IgD-negative memory B cell (primary cell): Measurements from ENCODE around the gene MYH7. TPM values are rescaled to one million over a fixed set of nuclear protein-coding genes. Genes with fewer than 3 reads are reported as not detected.
"Not testable (repeated sequence)": the region's sequence is repeated elsewhere in the genome, so short reads cannot be mapped to it uniquely, and the experiment has no call there.

ENCODE experiments used
- H3K27ac Mint-ChIP-seq, 3 donors: one replicate each; pipeline ENCODE4 v1.8.0; 2020 to 2022; ENCODE audit warnings: mild to moderate bottlenecking in 3 of 3, mixed read lengths in 3 of 3, moderate library complexity in 1 of 3
- H3K27me3 Mint-ChIP-seq: one replicate; pipeline ENCODE4 v1.8.0; 2021; ENCODE audit warnings: mixed read lengths
- H3K36me3 Mint-ChIP-seq: one replicate; pipeline ENCODE4 v1.8.0; 2020; ENCODE audit warnings: mild to moderate bottlenecking, mixed read lengths
- H3K4me1 Mint-ChIP-seq, 3 donors: one replicate each; pipeline ENCODE4 v1.8.0; 2020 to 2022; ENCODE audit warnings: mixed read lengths in 3 of 3, mild to moderate bottlenecking in 1 of 3
- H3K4me3 Mint-ChIP-seq, 4 donors: one replicate each; pipeline ENCODE4 v1.8.0; 2020 to 2022; ENCODE audit warnings: mild to moderate bottlenecking in 4 of 4, mixed read lengths in 4 of 4, moderate library complexity in 3 of 4
- H3K9me3 Mint-ChIP-seq, 3 donors: one replicate each; pipeline ENCODE4 v1.8.0; 2020 to 2021; ENCODE audit warnings: mixed read lengths in 3 of 3, mild to moderate bottlenecking in 1 of 3
- polyA plus RNA-seq: library from polyadenylated mRNA; unstranded; fragments of 300-500 nt; fragmentation: Illumina TruSeq; gene quantifications from one replicate; pipeline ENCODE4 v1.2.3, GENCODE V29; 2021

MYH7 gene
- polyA plus RNA-seq, 1 donor from 2014 or later = not detected

DNA sequence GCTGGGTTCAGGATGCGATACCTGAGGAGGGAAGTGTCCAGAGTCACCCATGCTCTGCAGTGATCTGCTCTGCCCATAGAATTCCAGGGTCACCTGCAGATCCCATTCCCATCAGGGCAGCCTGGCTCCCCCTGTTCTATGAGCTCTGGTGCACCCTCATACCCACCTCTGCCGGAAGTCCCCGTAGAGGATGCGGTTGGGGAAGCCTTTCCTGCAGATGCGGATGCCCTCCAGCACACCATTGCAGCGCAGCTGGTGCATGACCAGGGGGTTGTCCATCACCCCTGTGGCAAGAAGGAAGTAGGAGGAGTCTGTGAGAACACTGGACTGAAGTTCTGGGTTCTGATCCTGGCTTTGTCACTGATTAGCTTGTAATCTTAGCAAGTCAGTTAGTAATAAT, 9.7 kb downstream of the MYH7 start:
- H3K27ac Mint-ChIP-seq, H3K36me3 Mint-ChIP-seq, H3K4me1 Mint-ChIP-seq, H3K9me3 Mint-ChIP-seq, H3K27me3 Mint-ChIP-seq: not testable (repeated sequence)
- peak overlapping the region in 1 of 4 donors; percentile 28 for H3K4me3 Mint-ChIP-seq

DNA sequence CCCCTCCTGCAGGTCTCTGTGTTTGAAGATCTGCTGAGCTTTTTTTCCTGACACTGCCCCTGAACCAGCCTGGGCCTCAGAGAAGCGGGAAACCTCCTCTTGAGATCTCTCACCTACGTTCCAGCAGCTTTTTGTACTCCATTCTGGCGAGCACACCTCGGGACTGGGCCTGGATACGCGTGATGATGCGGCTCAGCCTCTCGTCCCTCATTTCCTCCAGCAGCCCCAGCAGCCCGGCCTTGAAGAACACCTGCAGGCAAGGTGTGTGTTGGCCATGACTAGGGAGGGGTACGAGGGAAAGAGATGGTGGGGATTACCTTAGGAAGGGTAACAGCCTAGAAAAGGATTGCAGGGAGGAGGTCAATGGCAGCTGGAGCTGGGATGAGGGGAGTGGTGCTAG, 10.3 kb downstream of the MYH7 start:
- no peak overlapping the region for H3K4me3 Mint-ChIP-seq

DNA sequence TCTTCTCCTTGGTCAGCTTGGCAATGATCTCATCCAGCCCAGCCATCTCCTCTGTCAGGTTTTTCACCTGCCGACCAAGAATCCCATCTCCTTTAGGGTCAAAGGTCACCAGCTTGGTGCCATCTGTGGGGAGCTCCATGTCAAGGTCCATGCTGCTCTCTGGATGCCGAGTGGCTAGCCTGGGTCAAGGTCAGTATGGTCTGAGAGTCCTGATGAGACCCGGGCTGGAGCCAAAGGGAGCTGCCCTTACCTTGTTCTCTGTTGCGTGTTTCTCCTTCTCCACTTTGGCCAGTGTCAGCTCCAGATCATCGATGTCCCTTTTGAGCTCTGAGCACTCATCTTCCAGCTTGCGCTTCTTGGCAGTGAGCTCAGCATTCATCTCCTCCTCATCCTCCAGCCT, 11.8 kb downstream of the MYH7 start:
- H3K27me3 Mint-ChIP-seq = peaks cover 11% of the 10 kb centered on the region
- H3K4me1 Mint-ChIP-seq = peaks cover 0 to 3% (median 0%) of the 10 kb centered on the region in 3 donors
- peak overlapping the region in 1 of 4 donors; percentile 17 for H3K4me3 Mint-ChIP-seq
- no peaks in the 10 kb centered on the region for H3K36me3 Mint-ChIP-seq
- peak overlapping the region in 1 of 3 donors; percentile 53 for H3K27ac Mint-ChIP-seq
- H3K9me3 Mint-ChIP-seq = no peaks in the 10 kb centered on the region

More for the DNA sequence above, 10.3 kb downstream of the MYH7 start:
- Mint-ChIP-seq H3K36me3 (no peaks in the 10 kb centered on the region), H3K27ac (no peak overlapping the region), H3K27me3 (peaks cover 6% of the 10 kb centered on the region), H3K4me1 (peaks cover 0 to 3% (median 0%) of the 10 kb centered on the region in 3 donors), H3K9me3 (no peaks in the 10 kb centered on the region)

DNA sequence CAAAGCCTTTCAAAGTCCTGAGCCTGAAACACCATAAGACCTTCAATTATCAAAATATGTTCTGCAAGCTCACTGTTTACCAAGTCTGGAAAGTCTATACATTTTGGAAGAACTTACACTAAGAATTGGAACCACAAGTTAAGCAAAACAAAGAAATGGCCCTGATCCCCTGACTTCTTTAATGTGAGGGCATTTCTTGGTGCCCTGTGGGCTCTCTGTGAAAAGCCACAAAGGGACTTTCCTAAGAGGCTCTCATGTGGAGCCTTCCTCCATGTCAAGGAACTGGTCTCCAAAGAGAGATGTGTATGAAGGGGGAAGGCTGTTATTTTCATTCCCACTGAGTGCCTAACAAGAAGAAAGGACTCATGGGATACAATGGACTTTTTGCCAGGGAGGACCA, 13.9 kb downstream of the MYH7 start:
- Mint-ChIP-seq H3K27ac (no peak overlapping the region), H3K4me1 (peaks cover 0 to 4% (median 0%) of the 10 kb centered on the region in 3 donors), H3K4me3 (no peak overlapping the region), H3K9me3 (no peaks in the 10 kb centered on the region), H3K36me3 (no peaks in the 10 kb centered on the region), H3K27me3 (peaks cover 17% of the 10 kb centered on the region)

DNA sequence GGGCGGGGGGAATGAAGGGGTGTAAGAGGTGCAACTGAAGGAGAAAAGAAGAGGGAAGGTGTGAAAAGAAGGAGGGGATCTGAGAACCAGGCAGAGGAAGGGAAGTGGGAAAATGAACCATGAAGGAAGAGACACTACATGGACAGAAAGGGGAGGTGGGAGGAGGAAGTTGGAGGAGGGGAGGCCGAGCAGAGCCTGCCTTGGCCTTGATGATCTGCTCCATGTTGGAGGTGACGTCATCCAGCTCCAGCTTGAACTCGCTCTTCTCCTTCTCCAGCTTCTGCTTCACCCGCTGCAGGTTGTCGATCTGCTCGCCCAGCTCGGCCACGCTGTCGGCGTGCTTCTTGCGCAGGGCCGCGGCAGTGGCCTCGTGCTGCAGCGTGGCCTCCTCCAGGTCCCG, 15.8 kb downstream of the MYH7 start:
- H3K36me3 Mint-ChIP-seq, H3K27ac Mint-ChIP-seq, H3K4me3 Mint-ChIP-seq, H3K4me1 Mint-ChIP-seq, H3K9me3 Mint-ChIP-seq: not testable (repeated sequence)
- H3K27me3 Mint-ChIP-seq = peaks cover 20% of the 10 kb centered on the region

GRCh38 chr14:23418021-23418420, 17.4 kb downstream of the MYH7 start:
- H3K4me1 Mint-ChIP-seq = peaks cover 0 to 1% (median 0%) of the 10 kb centered on the region in 3 donors
- no peak overlapping the region for H3K27ac Mint-ChIP-seq
- H3K27me3 Mint-ChIP-seq = peaks cover 20% of the 10 kb centered on the region
- H3K9me3 Mint-ChIP-seq = peaks cover 0 to 2% (median 0%) of the 10 kb centered on the region in 3 donors
- H3K4me3 Mint-ChIP-seq = no peak overlapping the region
- H3K36me3 Mint-ChIP-seq = no peaks in the 10 kb centered on the region

- H3K4me3 Mint-ChIP-seq, H3K27ac Mint-ChIP-seq, H3K4me1 Mint-ChIP-seq, H3K36me3 Mint-ChIP-seq, H3K9me3 Mint-ChIP-seq: not testable (repeated sequence)
- peaks cover 20% of the 10 kb centered on the region for H3K27me3 Mint-ChIP-seq
Measured at GRCh38 chr14:23417269-23417668, 18.2 kb downstream of the MYH7 start.

DNA sequence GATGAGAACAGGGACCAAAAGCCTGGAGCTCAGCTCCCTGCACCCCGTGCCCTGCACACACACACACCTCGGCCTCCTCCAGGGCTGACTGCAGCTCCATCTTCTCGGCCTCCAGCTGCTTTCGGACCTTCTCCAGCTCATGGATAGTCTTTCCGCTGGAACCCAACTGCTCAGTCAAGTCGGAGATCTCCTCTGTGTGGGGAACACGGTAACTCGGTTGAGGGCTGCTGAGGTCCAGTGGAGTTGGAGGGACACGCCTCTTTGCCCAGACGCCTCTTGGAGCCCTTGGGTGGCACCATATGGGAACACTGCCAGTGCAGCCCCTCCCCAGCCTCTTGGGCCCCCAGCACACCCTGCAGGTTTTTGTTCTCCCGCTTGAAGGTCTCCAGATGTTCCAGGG, 18.7 kb downstream of the MYH7 start:
- Mint-ChIP-seq H3K9me3 (peaks cover 0 to 2% (median 0%) of the 10 kb centered on the region in 3 donors), H3K4me1 (peaks cover 0 to 1% (median 0%) of the 10 kb centered on the region in 3 donors), H3K27ac (no peak overlapping the region), H3K4me3 (no peak overlapping the region), H3K36me3 (no peaks in the 10 kb centered on the region), H3K27me3 (peaks cover 21% of the 10 kb centered on the region)

DNA sequence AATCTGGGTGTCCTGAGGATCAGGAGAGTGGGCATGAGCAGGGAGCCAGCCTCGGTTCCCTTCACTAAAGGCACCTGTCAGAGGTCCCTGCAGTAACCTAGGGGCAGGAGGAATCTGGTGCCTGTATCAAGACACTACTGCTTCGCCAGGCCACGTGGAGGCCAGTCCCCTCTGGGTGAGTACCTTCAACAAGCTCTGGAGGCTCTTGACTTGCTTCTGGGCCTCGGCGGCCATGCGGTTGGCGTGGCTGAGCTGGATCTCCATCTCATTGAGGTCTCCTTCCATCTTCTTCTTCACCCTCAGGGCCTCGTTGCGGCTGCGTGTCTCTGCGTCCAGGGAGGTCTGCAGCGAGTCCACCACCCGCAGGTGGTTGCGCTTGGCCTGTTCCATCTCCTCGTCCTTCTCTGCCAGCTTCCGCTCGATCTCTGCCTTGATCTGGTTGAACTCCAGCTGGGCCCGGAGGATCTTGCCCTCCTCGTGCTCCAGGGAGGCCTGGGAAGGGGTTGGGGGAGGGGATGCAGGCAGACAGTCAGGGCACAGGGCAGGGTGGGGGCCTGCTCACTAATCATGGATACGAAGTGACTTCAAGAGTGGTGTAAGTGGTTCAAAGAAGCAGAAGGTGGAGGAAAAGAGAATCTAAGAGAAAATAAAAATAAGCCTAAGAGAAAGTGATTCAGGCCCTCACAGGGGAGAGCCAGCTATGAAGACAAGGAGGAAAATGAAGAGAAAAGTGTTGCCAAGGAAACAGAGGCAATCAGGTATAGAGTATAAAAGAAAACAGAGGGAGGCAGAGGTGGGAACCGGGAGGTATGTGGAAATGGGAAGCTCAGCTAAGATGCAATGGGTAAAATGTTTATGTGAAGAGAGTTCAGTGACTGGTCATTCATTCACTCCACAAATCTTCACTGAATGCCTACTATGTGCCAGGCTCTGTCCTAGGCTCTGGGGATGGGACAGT, 19.4 kb downstream of the MYH7 start:
- Mint-ChIP-seq H3K4me1 (peaks cover 0 to 1% (median 0%) of the 10 kb centered on the region in 3 donors), H3K27ac (no peak overlapping the region), H3K9me3 (peaks cover 0 to 2% (median 0%) of the 10 kb centered on the region in 3 donors), H3K36me3 (no peaks in the 10 kb centered on the region), H3K4me3 (peak overlapping the region in 1 of 4 donors; percentile 75), H3K27me3 (peaks cover 27% of the 10 kb centered on the region)

DNA sequence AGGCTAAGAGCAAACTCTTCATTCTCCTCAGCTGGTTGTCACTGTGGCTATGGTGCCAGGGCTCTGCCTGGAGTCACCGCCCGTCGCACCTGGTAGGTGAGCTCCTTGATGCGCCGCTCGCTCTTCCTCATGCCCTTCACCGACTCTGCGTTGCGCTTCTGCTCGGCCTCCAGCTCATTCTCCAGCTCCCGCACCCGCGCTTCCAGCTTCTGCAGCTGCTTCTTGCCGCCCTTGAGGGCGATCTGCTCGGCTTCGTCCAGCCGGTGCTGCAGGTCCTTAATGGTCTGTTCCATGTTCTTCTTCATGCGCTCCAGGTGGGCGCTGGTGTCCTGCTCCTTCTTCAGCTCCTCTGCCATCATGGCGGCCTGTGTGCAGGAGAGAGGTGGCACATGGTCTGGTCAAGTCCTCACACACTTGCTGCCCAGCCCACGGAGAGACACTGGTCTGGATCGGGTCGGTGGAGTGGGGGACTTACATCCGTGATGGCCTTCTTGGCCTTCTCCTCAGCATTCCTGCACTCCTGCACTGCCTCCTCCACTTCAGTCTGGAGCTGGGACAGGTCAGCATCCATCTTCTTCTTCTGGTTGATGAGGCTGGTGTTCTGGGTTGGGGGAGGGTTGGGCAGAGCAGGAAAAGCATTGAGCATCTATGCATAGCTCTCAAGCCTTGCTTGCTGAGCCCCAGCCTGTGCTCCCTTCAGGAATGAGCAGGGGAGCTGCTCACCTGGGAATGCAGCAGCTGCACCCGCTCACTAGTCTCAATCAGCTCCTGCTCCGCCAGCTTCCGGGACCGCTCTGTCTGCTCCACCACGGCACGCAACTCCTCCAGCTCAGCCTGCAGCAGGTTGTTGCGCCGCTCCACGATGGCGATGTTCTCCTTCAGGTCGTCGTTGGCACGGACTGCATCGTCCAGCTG, 20.3 kb downstream of the MYH7 start:
- H3K27ac Mint-ChIP-seq = peak overlapping the region in 1 of 3 donors; percentile 36
- H3K4me3 Mint-ChIP-seq = no peak overlapping the region
- peaks cover 0 to 1% (median 0%) of the 10 kb centered on the region in 3 donors for H3K4me1 Mint-ChIP-seq
- peaks cover 0 to 2% (median 0%) of the 10 kb centered on the region in 3 donors for H3K9me3 Mint-ChIP-seq
- peaks cover 3% of the 10 kb centered on the region for H3K36me3 Mint-ChIP-seq
- H3K27me3 Mint-ChIP-seq = peaks cover 32% of the 10 kb centered on the region

- Mint-ChIP-seq H3K9me3 (peaks cover 0 to 2% (median 0%) of the 10 kb centered on the region in 3 donors), H3K27ac (no peak overlapping the region), H3K4me1 (peaks cover 0 to 1% (median 0%) of the 10 kb centered on the region in 3 donors), H3K36me3 (peaks cover 3% of the 10 kb centered on the region), H3K27me3 (peaks cover 28% of the 10 kb centered on the region), H3K4me3 (no peak overlapping the region)
Measured at GRCh38 chr14:23414254-23414653, 21.2 kb downstream of the MYH7 start.

DNA sequence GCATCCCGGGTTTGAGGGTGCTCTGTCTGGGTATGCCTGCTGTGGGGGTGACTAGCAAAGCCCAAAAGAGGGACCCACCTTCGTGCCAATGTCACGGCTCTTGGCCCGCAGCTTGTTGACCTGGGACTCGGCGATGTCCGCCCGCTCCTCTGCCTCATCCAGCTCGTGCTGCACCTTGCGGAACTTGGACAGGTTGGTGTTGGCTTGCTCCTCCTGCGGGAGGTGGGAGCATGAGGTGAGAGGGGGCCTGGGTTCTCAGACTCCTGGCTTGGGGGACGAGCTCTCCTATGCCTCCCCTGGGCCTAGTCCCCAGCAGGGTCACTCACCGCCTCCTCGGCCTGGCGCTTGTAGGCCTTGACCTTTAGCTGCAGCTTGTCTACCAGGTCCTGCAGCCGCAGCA, 21.8 kb downstream of the MYH7 start:
- Mint-ChIP-seq H3K27me3 (peaks cover 29% of the 10 kb centered on the region), H3K36me3 (peaks cover 3% of the 10 kb centered on the region), H3K4me1 (peaks cover 0 to 1% (median 0%) of the 10 kb centered on the region in 3 donors), H3K27ac (no peak overlapping the region), H3K9me3 (peaks cover 0 to 2% (median 0%) of the 10 kb centered on the region in 3 donors), H3K4me3 (peak overlapping the region in 1 of 4 donors; percentile 68)

DNA sequence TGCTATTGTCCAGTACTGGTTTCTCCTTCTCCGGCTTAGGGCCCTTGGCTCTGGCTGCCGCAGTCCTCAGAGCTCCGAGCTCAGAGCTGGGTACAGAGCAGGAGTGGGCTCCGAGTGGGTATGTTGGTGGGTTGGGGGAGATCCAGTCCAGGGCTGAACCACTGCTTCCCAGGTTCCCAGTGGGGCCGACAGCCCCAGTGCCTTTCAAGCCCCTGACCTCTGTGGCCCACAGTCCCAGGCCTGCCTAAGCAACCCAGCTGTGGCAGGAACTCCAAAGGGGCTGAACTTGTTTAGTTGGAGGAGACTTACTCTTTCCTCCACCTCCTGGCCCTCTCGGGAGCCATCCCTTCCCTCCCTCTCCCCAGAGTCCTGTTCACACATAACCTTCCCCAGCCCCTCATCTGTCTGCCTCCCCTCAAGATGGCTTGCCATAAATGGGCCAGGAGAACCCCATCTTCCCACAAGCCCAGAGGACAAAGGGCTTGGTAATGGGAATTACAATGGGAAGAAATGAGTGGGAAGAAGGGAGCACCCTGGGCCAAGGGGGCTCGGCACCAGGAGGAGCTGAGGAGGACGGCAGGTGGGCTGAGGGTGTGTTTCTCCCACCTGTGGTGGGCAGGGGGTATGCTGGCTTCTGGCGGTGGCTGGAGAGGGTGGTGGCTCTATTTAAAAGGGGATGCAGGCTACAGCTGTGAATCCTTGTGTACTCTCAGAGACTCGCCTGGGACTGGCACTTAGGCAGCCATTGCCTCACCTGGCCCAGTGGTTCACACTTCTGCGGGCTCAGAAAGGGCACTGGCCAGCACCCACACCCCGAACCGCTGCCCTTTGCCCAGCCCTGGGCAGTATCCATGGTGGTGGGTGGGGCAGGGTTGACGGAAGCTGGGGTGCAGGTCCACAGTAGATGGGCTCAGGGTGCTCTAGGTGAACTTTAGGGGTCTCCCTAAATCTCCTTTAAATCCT, 23.6 kb downstream of the MYH7 start:
- no peaks in the 10 kb centered on the region for H3K4me1 Mint-ChIP-seq
- H3K36me3 Mint-ChIP-seq = peaks cover 3% of the 10 kb centered on the region
- peaks cover 0 to 2% (median 0%) of the 10 kb centered on the region in 3 donors for H3K9me3 Mint-ChIP-seq
- H3K27me3 Mint-ChIP-seq = peaks cover 33% of the 10 kb centered on the region
- H3K27ac Mint-ChIP-seq = no peak overlapping the region
- H3K4me3 Mint-ChIP-seq = no peak overlapping the region
